Heart left ventricle (tissue), 13 donors: ENCODE data around the gene TEX26.

Source experiments
- POLR2A ChIP-seq, 2 donors: fragments of 450-650 bp; IDR thresholded peaks; one replicate each; pipeline ENCODE4 v1.6.1; 2017; ENCODE audit warnings: antibody characterized with exemption in 2 of 2, mild to moderate bottlenecking in 2 of 2, moderate library complexity in 2 of 2
- TF ChIP-seq, protein P1 (sequence below), 12 donors: fragments of 200-600 bp; sonication (generic) in 4 of 12; IDR thresholded peaks; one replicate each; pipeline versions ENCODE4 v1.5.0 to v1.8.0; 2018 to 2022; ENCODE audit warnings: antibody characterized with exemption in 12 of 12, mild to moderate bottlenecking in 5 of 12
- donor health status: ischemic (EF 13 %, LVEDD 7.1; RV severe dilation, severe dysfunction).
- donor health status: DM: no; HTN: yes; CAD: no.
- donor health status: DM: no; HTN: no; CAD: no.
- donor health status: ischemic (EF 25% LVEDD 6.9; RV normal size, moderate dysfunction).
- donor health status: ischemic (EF 25% LVEDD 5.7; RV mildly dilated, moderate dysfunction).
- donor health status: ischemic (EF 35%, LVEDD 5.7; RV mildly dilated, moderate dysfunction).
- donor health status: nonischemic (EF 11% LVEDD 7.7; RV severe dilation, severe dysfunction).
- donor health status: DM: yes; HTN: yes; CAD: no.
- donor health status: PGD.
- donor health status: ischemic (EF 29% LVEDD 5.4; RV normal size, mild dysfunction).
- donor health status: nonischemic (EF 23%, LVEDD 6.1; RV moderate dilation, normal function).

DNA sequence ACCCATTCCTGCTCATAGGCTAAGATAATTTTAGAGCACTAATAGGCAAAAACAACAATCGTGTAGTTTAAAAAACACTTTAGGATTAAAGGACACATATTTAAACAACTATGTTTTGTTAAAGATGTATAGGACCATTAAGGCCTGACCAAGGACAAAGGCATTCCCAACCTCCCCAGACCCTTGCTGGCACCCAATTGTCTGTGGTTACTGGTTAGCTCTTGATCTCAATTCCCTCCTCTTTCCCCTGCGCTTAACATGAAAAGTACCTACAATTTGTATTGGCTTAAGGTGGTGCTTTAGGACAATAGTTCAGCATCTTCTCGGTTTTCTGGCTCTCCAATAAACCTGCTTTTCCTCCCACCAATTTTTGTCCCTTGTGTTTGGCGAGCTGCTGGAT is 51.0 kb downstream of the TEX26 start:
- TF ChIP-seq, protein P1, sequence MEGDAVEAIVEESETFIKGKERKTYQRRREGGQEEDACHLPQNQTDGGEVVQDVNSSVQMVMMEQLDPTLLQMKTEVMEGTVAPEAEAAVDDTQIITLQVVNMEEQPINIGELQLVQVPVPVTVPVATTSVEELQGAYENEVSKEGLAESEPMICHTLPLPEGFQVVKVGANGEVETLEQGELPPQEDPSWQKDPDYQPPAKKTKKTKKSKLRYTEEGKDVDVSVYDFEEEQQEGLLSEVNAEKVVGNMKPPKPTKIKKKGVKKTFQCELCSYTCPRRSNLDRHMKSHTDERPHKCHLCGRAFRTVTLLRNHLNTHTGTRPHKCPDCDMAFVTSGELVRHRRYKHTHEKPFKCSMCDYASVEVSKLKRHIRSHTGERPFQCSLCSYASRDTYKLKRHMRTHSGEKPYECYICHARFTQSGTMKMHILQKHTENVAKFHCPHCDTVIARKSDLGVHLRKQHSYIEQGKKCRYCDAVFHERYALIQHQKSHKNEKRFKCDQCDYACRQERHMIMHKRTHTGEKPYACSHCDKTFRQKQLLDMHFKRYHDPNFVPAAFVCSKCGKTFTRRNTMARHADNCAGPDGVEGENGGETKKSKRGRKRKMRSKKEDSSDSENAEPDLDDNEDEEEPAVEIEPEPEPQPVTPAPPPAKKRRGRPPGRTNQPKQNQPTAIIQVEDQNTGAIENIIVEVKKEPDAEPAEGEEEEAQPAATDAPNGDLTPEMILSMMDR (IDR thresholded peaks at IDR 0.05) = no peak
- TF ChIP-seq POLR2A (IDR thresholded peaks at IDR 0.05) = no peak
